Stimulated activated naive CD8-positive, alpha-beta T cell treated with anti-CD3 and anti-CD28 coated beads, Interleukin-15, amount 100 ng/mL, for 72 hours (primary cell): ENCODE data around the gene TPSG1.
"Not testable (repeated sequence)": the region's sequence is repeated elsewhere in the genome, so short reads cannot be mapped to it uniquely, and the experiment has no call there.

Experiments used
- ATAC-seq: fragments of 150-1000 bp; cut with Tn5 transposase; 2 replicates; pipeline ENCODE4 v1.10.0; 2021; ENCODE audit warnings: mild to moderate bottlenecking, moderate library complexity
- DNase-seq, 2 donors: peaks; one replicate each; pipeline ENCODE4 v3.0.0; 2021 to 2022
- H3K27ac Mint-ChIP-seq, 2 donors: one replicate each; pipeline ENCODE4 v1.8.0; 2022; ENCODE audit warnings: mild to moderate bottlenecking in 2 of 2, mixed read lengths in 2 of 2, moderate library complexity in 2 of 2
- H3K27me3 Mint-ChIP-seq: one replicate; pipeline ENCODE4 v1.8.0; 2022; ENCODE audit warnings: mixed read lengths
- H3K4me1 Mint-ChIP-seq: one replicate; pipeline ENCODE4 v1.8.0; 2022; ENCODE audit warnings: mild to moderate bottlenecking, mixed read lengths
- H3K4me3 Mint-ChIP-seq, 2 donors: one replicate each; pipeline ENCODE4 v1.8.0; 2022; ENCODE audit warnings: mild to moderate bottlenecking in 2 of 2, mixed read lengths in 2 of 2, moderate library complexity in 1 of 2
- H3K9me3 Mint-ChIP-seq, 2 donors: one replicate each; pipeline ENCODE4 v1.8.0; 2022; ENCODE audit warnings: mixed read lengths in 2 of 2

TPSG1 gene

DNA sequence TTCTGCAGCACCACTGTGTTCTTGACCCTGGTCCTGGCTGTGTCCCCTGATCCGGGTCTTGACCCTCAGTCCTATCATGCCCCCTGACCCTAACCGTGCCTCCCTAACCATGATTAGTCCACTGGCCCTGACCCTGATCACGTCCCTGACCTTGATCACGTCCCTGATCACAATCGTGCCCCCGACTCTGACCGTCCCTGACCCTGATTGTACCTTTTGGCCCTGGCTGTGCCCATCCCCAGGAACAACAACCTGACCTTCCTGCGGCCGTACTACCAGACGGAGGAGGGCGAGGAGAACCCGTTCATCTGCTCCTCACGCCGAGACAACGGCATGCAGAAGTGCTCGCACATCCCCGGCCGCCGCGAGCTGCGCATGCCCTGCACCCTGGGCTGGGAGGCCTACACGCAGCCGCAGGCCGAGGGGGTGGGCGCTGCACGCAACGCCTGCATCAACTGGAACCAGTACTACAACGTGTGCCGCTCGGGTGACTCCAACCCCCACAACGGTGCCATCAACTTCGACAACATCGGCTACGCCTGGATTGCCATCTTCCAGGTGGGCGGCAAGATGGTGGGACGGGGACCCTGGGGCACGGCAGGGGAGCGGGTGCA, 24.9 kb downstream of the TPSG1 start:
- Mint-ChIP-seq H3K27me3 (no peaks in the 10 kb centered on the region), H3K4me1 (peaks cover 15% of the 10 kb centered on the region), H3K27ac (no peak overlapping the region), H3K4me3 (no peak overlapping the region), H3K9me3 (peaks cover 0 to 5% of the 10 kb centered on the region in 2 donors)
- no peak for DNase-seq
- no peak for ATAC-seq

DNA sequence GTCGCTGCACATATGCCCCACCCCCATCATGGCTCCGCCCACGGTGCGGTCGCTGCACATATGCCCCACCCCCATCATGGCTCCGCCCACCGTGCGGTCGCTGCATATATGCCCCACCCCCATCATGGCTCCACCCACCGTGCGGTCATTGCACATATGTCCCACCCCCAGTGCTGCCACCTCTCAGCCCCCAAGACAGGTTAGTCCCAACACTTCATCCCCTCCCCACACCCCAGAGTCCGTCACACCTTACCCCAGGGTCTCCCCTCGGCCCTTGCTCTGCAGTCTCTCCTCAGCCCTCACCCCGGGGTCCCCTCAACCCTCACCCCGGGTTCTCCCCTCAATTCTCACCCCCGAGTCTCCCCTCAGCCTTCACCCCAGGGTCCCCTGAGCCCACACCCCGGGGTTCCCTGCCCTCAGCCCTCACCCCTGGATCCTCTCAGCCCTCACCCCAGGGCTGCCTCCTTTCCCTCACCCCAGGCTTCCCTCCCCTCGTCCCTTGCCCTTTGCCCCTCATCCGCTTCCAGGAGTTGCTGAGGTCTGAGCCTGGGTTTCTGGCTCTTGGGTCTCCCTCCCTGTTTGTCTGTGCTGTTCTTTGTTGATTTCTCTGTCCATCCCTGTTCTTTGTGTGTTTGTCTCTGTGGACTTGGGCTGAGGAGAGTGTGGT, 25.6 kb downstream of the TPSG1 start:
- Mint-ChIP-seq H3K27me3 (no peaks in the 10 kb centered on the region), H3K27ac (peak overlapping the region in 1 of 2 donors; percentile 65), H3K4me1 (peaks cover 15% of the 10 kb centered on the region), H3K4me3 (no peak overlapping the region), H3K9me3 (peaks cover 0 to 5% of the 10 kb centered on the region in 2 donors)
- DNase-seq (no peak), ATAC-seq (no peak)

DNA sequence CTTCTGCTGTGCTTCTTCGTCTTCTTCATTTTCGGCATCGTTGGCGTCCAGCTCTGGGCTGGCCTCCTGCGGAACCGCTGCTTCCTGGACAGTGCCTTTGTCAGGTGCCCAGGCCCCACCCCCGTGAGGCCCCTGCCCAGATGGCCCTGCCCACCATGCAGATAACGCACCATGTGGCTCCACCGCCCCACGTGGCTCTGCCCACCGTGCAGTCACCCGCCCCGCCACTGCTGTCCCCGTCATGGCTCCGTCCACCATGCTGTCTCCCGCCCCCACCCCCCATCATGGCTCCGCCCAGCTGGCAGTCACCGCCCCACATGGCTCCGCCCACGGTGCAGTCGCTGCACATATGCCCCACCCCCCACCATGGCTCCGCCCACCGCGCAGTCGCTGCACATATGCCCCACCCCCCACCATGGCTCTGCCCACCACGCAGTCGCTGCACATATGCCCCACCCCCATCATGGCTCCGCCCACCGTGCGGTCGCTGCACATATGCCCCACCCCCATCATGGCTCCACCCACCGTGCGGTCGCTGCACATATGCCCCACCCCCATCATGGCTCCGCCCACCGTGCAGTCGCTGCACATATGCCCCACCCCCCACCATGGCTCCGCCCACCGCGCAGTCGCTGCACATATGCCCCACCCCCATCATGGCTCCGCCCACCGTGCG, 26.3 kb downstream of the TPSG1 start:
- not testable (repeated sequence) for H3K27ac Mint-ChIP-seq, ATAC-seq, H3K27me3 Mint-ChIP-seq, H3K9me3 Mint-ChIP-seq, H3K4me3 Mint-ChIP-seq, DNase-seq
- H3K4me1 Mint-ChIP-seq = peaks cover 15% of the 10 kb centered on the region

DNA sequence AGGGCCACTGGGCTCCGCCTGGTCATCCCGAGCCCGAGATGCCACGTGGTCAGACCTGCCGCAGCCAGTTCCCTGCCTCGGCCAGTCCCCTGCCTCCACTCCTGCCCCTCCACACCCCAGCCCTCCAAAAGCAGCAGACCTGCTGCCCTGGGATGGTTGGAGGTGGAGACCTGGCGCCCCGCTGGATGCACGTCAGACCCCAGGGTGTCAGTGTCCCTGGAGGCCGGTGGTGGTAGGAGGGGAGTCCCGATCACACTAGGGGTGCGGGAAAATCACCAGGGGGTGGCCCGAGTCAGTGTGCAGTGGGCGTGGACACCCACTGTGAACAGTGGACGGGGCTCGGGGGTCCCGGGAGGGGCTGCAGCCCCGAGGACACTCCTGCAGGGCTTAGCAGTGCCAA, 26.9 kb downstream of the TPSG1 start:
- H3K27me3 Mint-ChIP-seq = peaks cover 4% of the 10 kb centered on the region
- H3K4me3 Mint-ChIP-seq = no peak overlapping the region
- H3K4me1 Mint-ChIP-seq = peaks cover 15% of the 10 kb centered on the region
- no peak for ATAC-seq
- peaks cover 0 to 5% of the 10 kb centered on the region in 2 donors for H3K9me3 Mint-ChIP-seq
- H3K27ac Mint-ChIP-seq = no peak overlapping the region
- DNase-seq = no peak

DNA sequence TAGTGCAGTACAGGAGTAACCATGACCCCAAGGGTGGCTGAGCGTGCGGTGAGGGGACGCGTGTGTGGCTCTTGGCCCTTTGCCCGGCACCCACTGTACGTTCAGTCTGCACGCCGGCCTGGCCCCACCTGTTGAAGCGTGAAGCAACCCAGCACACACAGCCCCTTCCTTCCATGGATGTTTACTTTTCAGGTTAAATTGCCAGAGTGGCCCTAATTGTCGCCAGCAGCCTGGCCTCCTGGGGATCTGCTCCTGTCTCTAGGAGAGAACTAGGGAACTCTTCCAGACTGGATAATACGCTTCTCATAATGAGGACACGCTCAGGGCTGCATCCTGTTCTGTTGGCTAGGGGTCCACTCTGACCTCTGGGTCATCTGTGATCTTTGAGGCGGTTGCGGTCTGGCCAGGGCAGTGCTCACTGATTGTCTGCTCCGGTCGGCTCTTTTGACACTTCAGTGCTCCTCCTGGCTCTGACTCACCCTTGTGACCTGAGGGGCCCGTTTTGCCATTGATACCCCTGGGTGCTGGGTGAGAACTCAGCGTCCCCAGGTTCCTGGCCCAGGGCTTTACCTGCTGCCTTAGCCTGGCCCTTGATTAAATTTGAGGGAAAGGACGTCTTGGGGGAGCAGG, 27.7 kb downstream of the TPSG1 start:
- no peak for DNase-seq
- peaks cover 0 to 5% of the 10 kb centered on the region in 2 donors for H3K9me3 Mint-ChIP-seq
- peaks cover 12% of the 10 kb centered on the region for H3K27me3 Mint-ChIP-seq
- no peak overlapping the region for H3K27ac Mint-ChIP-seq
- H3K4me3 Mint-ChIP-seq = no peak overlapping the region
- peaks cover 15% of the 10 kb centered on the region for H3K4me1 Mint-ChIP-seq
- no peak for ATAC-seq

DNA sequence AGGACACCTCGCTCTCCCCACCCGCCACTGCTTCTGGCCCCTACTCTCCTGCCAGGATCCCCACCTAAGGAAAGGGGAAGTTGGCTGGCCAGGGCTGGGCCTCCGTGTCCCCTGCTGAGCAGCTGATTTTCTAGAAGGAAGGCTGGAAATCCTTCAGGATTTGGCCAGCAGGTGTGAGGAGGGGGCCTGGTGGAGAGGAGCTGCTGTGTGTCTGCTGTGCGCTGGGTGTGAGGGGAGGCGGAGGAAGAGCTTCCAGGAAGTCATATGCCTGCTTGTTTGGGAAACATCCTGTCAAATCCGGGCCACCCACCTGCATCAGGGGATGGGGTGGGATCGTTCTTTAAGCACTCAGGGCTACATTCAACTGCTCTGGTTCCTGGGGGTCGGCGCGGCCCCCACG, 28.6 kb downstream of the TPSG1 start:
- peaks cover 14% of the 10 kb centered on the region for H3K27me3 Mint-ChIP-seq
- DNase-seq (no peak), ATAC-seq (no peak)
- peaks cover 0 to 5% of the 10 kb centered on the region in 2 donors for H3K9me3 Mint-ChIP-seq
- H3K27ac Mint-ChIP-seq = no peak overlapping the region
- no peak overlapping the region for H3K4me3 Mint-ChIP-seq
- peaks cover 15% of the 10 kb centered on the region for H3K4me1 Mint-ChIP-seq

DNA sequence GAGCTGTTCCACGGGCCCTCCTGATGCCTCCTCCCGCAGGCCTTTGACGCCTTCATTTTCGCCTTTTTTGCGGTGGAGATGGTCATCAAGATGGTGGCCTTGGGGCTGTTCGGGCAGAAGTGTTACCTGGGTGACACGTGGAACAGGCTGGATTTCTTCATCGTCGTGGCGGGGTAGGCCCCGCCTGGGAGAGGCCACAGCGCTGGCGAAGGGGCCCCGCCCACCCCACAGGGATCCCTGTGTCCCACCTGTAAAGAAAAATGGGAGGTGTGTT, 29.7 kb downstream of the TPSG1 start:
- Mint-ChIP-seq H3K9me3 (peaks cover 0 to 5% of the 10 kb centered on the region in 2 donors), H3K27ac (no peak overlapping the region), H3K4me1 (peaks cover 15% of the 10 kb centered on the region), H3K4me3 (no peak overlapping the region), H3K27me3 (peaks cover 14% of the 10 kb centered on the region)
- no peak for ATAC-seq
- DNase-seq = no peak

DNA sequence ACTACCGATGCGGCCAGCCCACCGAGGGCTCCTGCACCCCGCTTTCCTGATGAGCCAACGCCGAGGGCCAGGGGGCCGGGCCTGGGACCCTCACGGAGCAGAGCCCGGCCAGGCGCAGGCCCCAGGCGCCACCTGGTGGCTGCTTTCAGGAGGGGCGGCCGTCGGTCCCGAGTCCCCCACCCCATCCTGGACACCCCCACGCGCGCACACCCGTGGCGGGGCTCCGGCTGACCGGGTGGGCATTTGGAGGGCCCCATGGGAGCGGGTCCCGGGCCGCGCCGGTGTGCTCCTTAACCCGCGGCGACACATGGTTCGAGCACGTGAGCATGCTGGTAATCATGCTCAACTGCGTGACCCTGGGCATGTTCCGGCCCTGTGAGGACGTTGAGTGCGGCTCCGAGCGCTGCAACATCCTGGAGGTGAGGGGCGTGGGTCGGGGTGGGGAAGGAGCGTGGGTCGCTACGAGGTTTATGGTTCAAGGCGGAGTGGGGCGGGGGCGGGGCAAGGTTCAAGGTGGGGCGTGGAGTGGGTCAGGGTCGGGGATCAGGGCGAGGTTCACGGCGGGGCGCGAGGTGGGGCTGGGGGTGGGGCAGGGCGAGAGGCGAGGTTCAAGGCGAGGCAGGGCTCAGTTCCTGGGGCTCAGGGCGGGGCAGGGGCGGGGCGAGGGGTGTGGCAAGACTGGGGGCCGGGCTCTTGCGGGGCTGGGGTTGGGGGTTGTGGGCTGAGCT, 30.2 kb downstream of the TPSG1 start:
- DNase-seq = peak; percentile 31 to 37

DNA sequence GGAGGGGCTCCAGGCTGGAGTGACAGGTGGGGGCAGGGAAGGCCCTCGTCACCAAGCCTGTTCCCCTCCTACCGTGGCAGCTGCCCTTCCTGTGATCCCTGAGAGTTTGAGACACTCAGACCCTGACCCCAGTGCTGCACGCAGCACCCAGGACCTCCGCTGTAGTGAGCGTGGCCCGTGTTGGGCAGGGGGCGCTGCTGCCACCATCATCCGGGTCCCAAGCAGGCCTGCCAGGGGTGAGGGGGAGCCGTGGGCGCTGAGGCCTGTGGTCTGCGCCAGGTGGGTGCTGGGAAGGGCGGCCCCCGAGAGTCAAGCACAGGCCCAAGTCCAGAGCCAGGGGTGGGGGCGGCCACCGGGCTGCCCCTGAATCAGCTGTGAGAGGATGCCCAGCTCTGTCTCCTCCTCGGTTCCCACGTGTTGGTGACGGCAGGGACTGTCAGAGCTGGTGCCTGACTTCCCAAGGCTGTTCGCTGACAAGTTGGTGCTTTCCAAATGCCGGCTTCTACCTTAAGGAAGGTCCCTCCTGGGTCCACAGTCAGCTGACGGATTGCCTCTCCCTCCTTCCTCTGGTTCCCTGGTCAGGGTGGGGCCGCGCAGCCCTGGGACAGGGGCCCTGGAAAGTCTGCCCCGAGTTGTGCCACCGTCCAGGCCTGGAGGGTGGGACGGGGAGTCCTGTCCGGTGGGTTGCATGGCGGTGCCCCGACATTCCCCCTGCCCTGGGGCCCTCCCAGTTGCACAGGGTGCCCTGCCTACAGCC, 31.1 kb downstream of the TPSG1 start:
- no peak for DNase-seq
- H3K9me3 Mint-ChIP-seq = no peaks in the 10 kb centered on the region
- no peak overlapping the region for H3K27ac Mint-ChIP-seq
- H3K4me1 Mint-ChIP-seq = peaks cover 15% of the 10 kb centered on the region
- no peak overlapping the region for H3K4me3 Mint-ChIP-seq
- ATAC-seq = peak; percentile 21
- H3K27me3 Mint-ChIP-seq = peaks cover 18% of the 10 kb centered on the region

More for the DNA sequence above, 30.2 kb downstream of the TPSG1 start:
- ATAC-seq = peak; percentile 42
- Mint-ChIP-seq H3K4me3 (no peak overlapping the region), H3K4me1 (peaks cover 15% of the 10 kb centered on the region), H3K27ac (no peak overlapping the region), H3K27me3 (peaks cover 14% of the 10 kb centered on the region), H3K9me3 (peaks cover 0 to 3% of the 10 kb centered on the region in 2 donors)

DNA sequence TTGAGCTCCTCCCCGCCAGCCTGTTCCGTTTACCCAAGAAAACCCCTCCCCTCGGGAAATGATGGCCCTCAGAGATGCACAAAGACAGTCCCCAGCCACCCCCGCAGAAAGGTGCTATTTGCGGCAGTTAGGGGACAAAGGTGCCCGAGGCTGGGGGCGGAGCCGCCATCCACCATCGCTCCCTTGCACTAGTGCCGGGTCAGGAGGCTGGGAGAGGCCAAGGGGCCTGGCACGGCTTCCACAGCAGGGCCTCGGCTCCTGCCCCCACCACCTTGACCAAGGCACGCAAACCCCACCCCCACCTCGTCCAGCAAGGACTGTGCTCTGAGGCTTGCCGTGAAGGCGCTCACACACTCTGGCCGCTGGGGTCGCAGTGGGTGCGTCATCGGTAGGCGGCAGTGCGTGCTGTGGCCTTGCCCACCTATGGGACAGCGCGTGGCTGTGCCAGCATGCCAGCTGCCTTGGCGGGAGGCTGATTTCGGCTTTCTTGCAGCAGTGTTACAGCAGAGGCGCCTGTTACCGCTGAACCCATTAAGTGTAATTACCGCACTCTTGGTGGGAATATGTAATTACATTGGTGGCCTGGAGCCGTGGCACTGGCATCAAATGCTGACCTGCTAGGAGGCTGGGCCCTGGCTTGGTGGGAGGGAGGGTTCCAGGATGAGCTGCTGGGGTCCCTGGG, 31.8 kb downstream of the TPSG1 start:
- no peak overlapping the region for H3K27ac Mint-ChIP-seq
- no peak for DNase-seq
- peaks cover 23% of the 10 kb centered on the region for H3K27me3 Mint-ChIP-seq
- ATAC-seq = no peak
- H3K4me3 Mint-ChIP-seq = no peak overlapping the region
- no peaks in the 10 kb centered on the region for H3K9me3 Mint-ChIP-seq
- H3K4me1 Mint-ChIP-seq = peaks cover 15% of the 10 kb centered on the region

DNA sequence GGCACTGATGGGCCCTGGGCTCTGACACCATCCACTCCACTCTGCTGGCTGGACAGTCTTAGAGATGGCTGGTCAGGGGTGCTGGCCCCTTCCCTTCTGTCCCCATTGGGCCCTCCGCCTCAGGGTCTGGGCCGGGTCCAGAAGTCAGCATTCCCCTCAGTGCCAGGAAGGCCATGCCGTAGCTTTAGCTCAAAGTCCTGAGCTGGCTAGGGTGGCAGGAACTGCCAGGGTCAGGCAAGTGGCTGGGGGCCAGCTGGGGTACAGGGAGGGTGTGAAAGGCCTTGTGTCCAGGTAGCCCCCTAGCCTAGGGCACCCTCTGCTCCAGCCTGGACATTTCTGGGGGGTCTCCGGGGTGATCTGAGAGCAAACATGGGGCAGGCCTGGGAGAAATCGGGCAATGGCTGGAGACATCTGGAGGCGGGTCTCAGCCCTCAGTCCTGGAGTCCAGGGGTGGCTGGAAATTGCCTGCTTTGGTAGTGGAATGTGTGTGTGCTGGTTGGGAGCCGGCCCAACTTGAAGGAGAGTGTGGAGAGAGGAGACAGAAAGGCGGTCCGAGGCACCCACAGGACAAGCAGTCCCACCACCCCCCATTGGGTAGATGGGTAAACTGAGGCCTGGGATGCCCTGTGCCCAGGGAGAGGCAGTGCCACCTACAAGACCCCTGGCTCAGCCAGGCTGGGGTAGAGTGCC, 32.5 kb downstream of the TPSG1 start:
- no peak for DNase-seq
- no peak for ATAC-seq
- Mint-ChIP-seq H3K4me1 (peaks cover 14% of the 10 kb centered on the region), H3K9me3 (no peaks in the 10 kb centered on the region), H3K27ac (no peak overlapping the region), H3K27me3 (peaks cover 28% of the 10 kb centered on the region), H3K4me3 (no peak overlapping the region)

DNA sequence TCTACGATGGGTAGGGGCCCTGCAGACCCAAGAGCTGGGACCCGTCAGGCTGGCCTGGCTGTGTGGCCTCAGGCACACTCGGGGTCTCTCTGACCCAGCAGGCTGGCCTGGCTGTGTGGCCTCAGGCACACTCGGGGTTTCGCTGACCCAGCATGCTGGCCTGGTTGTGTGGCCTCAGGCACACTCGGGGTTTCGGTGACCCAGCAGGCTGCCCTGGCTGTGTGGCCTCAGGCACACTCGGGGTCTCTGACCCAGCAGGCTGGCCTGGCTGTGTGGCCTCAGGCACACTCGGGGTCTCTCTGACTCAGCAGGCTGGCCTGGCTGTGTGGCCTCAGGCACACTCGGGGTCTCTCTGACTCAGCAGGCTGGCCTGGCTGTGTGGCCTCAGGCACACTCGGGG, 34.3 kb downstream of the TPSG1 start:
- not testable (repeated sequence) for DNase-seq, H3K9me3 Mint-ChIP-seq, ATAC-seq, H3K4me1 Mint-ChIP-seq, H3K4me3 Mint-ChIP-seq, H3K27ac Mint-ChIP-seq
- peaks cover 29% of the 10 kb centered on the region for H3K27me3 Mint-ChIP-seq

DNA sequence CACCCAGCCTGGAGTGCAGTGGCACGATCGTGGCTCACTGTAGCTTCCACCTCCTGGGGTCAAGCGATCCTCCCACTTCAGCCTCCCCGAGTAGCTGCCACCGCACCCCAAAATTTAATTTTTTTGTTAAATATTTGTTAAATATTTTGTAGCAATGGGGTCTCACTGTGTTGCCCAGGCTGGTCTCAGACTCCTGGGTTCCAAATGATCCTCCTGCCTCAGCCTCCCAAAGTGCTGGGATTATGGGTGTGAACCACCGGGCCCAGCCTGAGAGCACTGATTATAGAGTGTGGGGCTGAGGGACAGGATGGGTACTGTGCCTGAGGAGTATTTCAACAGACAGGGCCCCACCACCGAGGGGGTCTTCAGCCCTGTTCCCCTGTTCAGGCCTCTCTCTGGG, 35.6 kb downstream of the TPSG1 start:
- ATAC-seq = no peak
- H3K4me1 Mint-ChIP-seq = no peaks in the 10 kb centered on the region
- H3K27me3 Mint-ChIP-seq = peaks cover 29% of the 10 kb centered on the region
- DNase-seq = no peak
- no peak overlapping the region for H3K27ac Mint-ChIP-seq
- H3K4me3 Mint-ChIP-seq = no peak overlapping the region
- H3K9me3 Mint-ChIP-seq = no peaks in the 10 kb centered on the region
